HL-60 (cell line): ENCODE measurements around the gene CST9L.

Experiments used
- DNase-seq, 2 experiments: peaks; one replicate each; pipeline ENCODE4 v3.0.0-alpha.2; 2010 to 2020; ENCODE audit warnings: low read depth in 1 of 2, low spot score in 1 of 2
- H3K27ac ChIP-seq: fragments of 250-450 bp; sonication (Bioruptor Pico); replicated peaks from 2 replicates; pipeline ENCODE4 v1.5.1; 2020; ENCODE audit warnings: mild to moderate bottlenecking, moderate library complexity
- H3K27me3 ChIP-seq: fragments of 250-450 bp; sonication (Bioruptor Pico); 2 replicates; pipeline ENCODE4 v1.5.1; 2021; ENCODE audit warnings: mild to moderate bottlenecking, moderate library complexity; ENCODE audit not compliant: insufficient read depth, poor library complexity, severe bottlenecking
- H3K4me3 ChIP-seq: replicated peaks from 2 replicates; pipeline ENCODE4 v1.5.1; 2011; ENCODE audit warnings: mild to moderate bottlenecking, control low read depth, low read length; ENCODE audit not compliant: insufficient read depth
- CTCF ChIP-seq: IDR thresholded peaks from one replicate; pipeline ENCODE4 v1.5.1; 2011; ENCODE audit warnings: low read length, control low read depth, inconsistent platforms; ENCODE audit not compliant: insufficient read depth
- GABPA ChIP-seq: IDR thresholded peaks from 2 replicates; pipeline ENCODE4 v1.6.1; 2012; ENCODE audit warnings: low read depth
- POLR2AphosphoS5 ChIP-seq: IDR thresholded peaks from 2 replicates; pipeline ENCODE4 v1.6.1; 2012; ENCODE audit warnings: low read depth
- REST ChIP-seq: IDR thresholded peaks from 2 replicates; pipeline ENCODE4 v1.6.1; 2012; ENCODE audit warnings: low read depth; ENCODE audit not compliant: insufficient replicate concordance
- SPI1 ChIP-seq: IDR thresholded peaks from 2 replicates; pipeline ENCODE4 v1.6.1; 2012; ENCODE audit warnings: low read depth, mild to moderate bottlenecking, borderline replicate concordance

Gene CST9L

GRCh38 chr20:23609486-23610109 lies 41.3 kb upstream of the CST9L start:
- DNase-seq: no peak
- TF ChIP-seq POLR2AphosphoS5: no peak
- no peak for TF ChIP-seq GABPA
- no peak for TF ChIP-seq REST

GRCh38 chr20:23608251-23608846 lies 40.1 kb upstream of the CST9L start:
- TF ChIP-seq REST (no peak), POLR2AphosphoS5 (no peak), CTCF (no peak), SPI1 (no peak), GABPA (no peak)
- no peak overlapping the region for H3K27ac ChIP-seq
- H3K27me3 ChIP-seq: no peaks in the 10 kb centered on the region
- DNase-seq: no peak
- no peak overlapping the region for H3K4me3 ChIP-seq

More at GRCh38 chr20:23609486-23610109, 41.3 kb upstream of the CST9L start:
- H3K4me3 ChIP-seq: no peak overlapping the region
- no peaks in the 10 kb centered on the region for H3K27me3 ChIP-seq
- no peak overlapping the region for H3K27ac ChIP-seq

- Histone ChIP-seq H3K4me3 (no peak overlapping the region), H3K27me3 (no peaks in the 10 kb centered on the region), H3K27ac (no peak overlapping the region)
- DNase-seq: no peak
- no peak for TF ChIP-seq CTCF
- TF ChIP-seq GABPA: no peak
- TF ChIP-seq REST: no peak
These were observed 39.4 kb upstream of the CST9L start for GRCh38 chr20:23607497-23608245.
